ENCODE measurements around the gene SLC28A2.

Gene SLC28A2

DNA sequence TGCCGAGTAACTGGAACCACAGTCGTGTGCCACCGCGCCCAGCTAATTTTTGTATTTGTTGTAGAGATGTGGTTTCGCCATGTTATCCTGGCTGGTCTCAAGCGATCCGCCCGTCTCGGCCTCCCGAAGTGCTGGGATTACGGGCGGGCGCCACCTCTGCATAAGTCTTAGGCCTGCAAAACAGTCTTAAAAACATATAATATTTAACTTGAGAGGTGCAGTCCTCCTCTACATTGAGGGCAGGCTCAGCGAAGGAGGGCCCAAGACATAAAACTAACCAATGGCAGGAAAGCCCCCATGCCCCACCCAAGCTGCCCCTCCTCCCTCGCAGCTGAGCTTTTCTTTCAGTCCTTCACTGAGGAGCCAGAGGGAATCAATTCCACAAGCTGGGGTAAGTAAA lies at the start of gene SLC28A2:
Gene SLC28A2 (plus strand): TSS at position 347 of the 400 bp plus-strand sequence. CDS start 982 bp downstream, outside the sequence.
- H3K27ac ChIP-seq, result no peak within 1 kb of the TSS
- TF ChIP-seq CTCF (conservative IDR thresholded peaks at IDR 0.05) (no peak), ZFX (IDR thresholded peaks at IDR 0.05) (no peak)

- H3K27ac ChIP-seq, result no peak overlapping the region
- TF ChIP-seq CTCF (conservative IDR thresholded peaks at IDR 0.05), result no peak
- TF ChIP-seq ZFX (IDR thresholded peaks at IDR 0.05), result no peak
These were observed 48.9 kb upstream of the SLC28A2 start for GRCh38 chr15:45203182-45203581.

DNA sequence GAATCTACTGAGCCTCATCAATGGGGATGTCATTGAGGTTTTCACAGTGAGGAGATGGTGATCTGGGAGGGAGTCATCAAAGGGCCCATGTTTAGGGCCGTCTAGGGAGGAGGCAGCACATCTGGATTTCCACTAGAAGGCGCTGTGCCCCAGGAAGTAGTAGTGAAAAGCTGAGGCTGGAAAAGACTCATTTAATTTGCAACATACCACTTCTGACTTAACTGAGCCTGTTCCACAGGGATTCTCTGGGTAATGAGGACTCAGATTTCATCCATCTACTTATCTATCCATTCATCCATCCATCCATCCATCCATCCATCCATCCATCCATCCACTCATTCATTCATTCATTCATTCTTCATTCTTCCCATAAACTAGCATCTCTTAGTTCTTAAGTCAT lies 46.8 kb upstream of the SLC28A2 start:
- no peak overlapping the region for H3K27ac ChIP-seq
- TF ChIP-seq ZFX (IDR thresholded peaks at IDR 0.05) (no peak), CTCF (conservative IDR thresholded peaks at IDR 0.05) (peak; percentile 97)

DNA sequence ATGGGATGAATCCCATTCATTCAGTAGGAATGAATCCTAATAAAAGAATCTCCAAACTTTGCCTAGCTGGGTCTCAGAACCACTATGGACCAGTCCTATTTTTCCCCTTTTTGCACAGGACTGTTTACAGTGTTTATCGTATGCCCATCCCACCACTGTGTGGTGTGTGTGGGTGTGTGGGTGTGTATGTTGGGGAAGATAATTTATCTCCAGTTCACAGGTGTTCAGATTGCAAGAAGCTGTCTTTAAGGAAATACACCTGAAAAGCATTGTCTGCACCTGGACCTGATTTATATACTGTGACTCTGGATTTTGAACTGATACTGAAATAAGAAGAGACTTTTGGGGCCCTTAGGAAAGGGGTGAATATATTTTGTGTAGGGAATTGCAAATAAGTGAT lies 39.5 kb upstream of the SLC28A2 start:
- no peak overlapping the region for H3K27ac ChIP-seq
- TF ChIP-seq ZFX (IDR thresholded peaks at IDR 0.05) (no peak), CTCF (conservative IDR thresholded peaks at IDR 0.05) (no peak)

GRCh38 chr15:45221053-45221599 lies 30.9 kb upstream of the SLC28A2 start:
- TF ChIP-seq ZFX (IDR thresholded peaks at IDR 0.05), result no peak
- no peak for TF ChIP-seq CTCF (conservative IDR thresholded peaks at IDR 0.05)

GRCh38 chr15:45221967-45222366 lies 30.1 kb upstream of the SLC28A2 start:
- TF ChIP-seq CTCF (conservative IDR thresholded peaks at IDR 0.05) (no peak), ZFX (IDR thresholded peaks at IDR 0.05) (no peak)

More at GRCh38 chr15:45221053-45221599, 30.9 kb upstream of the SLC28A2 start:
- H3K27ac ChIP-seq, result no peak overlapping the region

GRCh38 chr15:45224621-45225217 lies 27.3 kb upstream of the SLC28A2 start:
- no peak overlapping the region for H3K27ac ChIP-seq
- TF ChIP-seq ZFX (IDR thresholded peaks at IDR 0.05) (no peak), CTCF (conservative IDR thresholded peaks at IDR 0.05) (no peak)

More at GRCh38 chr15:45221967-45222366, 30.1 kb upstream of the SLC28A2 start:
- no peak overlapping the region for H3K27ac ChIP-seq
